ENCODE measurements around the gene TCF19.

The TCF19 gene

GRCh38 chr6:31158140-31158862 is at the start of gene TCF19:
Gene TCF19 (plus strand): TSS chr6:31158589. CDS start chr6:31159470, 881 bp downstream.
- DNase-seq (ENCODE audit: low read depth in 2 of 2) = peak; percentile 99

GRCh38 chr6:31110825-31111582 is 47.4 kb upstream of the TCF19 start:
- no peak for DNase-seq (ENCODE audit: low read depth in 2 of 2)

GRCh38 chr6:31111712-31112111 is 46.7 kb upstream of the TCF19 start:
- DNase-seq (ENCODE audit: low read depth in 2 of 2) = no peak

GRCh38 chr6:31112478-31112877 is 45.9 kb upstream of the TCF19 start, which contains the start of gene C6orf15:
Gene C6orf15 (minus strand): TSS chr6:31112575. CDS start chr6:31112555, 20 bp downstream.
- DNase-seq (ENCODE audit: low read depth in 2 of 2) = no peak

- DNase-seq (ENCODE audit: low read depth in 2 of 2) = no peak
Measured at GRCh38 chr6:31113861-31114540, 44.4 kb upstream of the TCF19 start.

- no peak for DNase-seq (ENCODE audit: low read depth in 2 of 2)
Measured at GRCh38 chr6:31114541-31114878, 43.9 kb upstream of the TCF19 start, which contains the start of gene PSORS1C1. Gene PSORS1C1 (plus strand): TSS chr6:31114800. CDS start chr6:31129633, 14,833 bp downstream.

- DNase-seq (ENCODE audit: low read depth in 2 of 2) = no peak
Measured at GRCh38 chr6:31114970-31115849, 43.2 kb upstream of the TCF19 start.

GRCh38 chr6:31115941-31116560 is 42.3 kb upstream of the TCF19 start:
- DNase-seq (ENCODE audit: low read depth in 2 of 2) = no peak

GRCh38 chr6:31116661-31117385 is 41.6 kb upstream of the TCF19 start:
- DNase-seq (ENCODE audit: low read depth in 2 of 2) = no peak

GRCh38 chr6:31118178-31118577 is 40.2 kb upstream of the TCF19 start:
- no peak for DNase-seq (ENCODE audit: low read depth in 2 of 2)

- no peak for DNase-seq (ENCODE audit: low read depth in 2 of 2)
Measured at GRCh38 chr6:31120151-31120915, 38.1 kb upstream of the TCF19 start, which contains the start of gene CDSN. Gene CDSN (minus strand): TSS chr6:31120446. CDS start chr6:31120419, 27 bp downstream.

- DNase-seq (ENCODE audit: low read depth in 2 of 2) = no peak
Measured at GRCh38 chr6:31121131-31121790, 37.1 kb upstream of the TCF19 start.

GRCh38 chr6:31122791-31123706 is 35.3 kb upstream of the TCF19 start:
- DNase-seq (ENCODE audit: low read depth in 2 of 2) = no peak

- no peak for DNase-seq (ENCODE audit: low read depth in 2 of 2)
Measured at GRCh38 chr6:31125162-31125561, 33.2 kb upstream of the TCF19 start.

- DNase-seq (ENCODE audit: low read depth in 2 of 2) = no peak
Measured at GRCh38 chr6:31125586-31126363, 32.6 kb upstream of the TCF19 start.

GRCh38 chr6:31126396-31127175 is 31.8 kb upstream of the TCF19 start:
- no peak for DNase-seq (ENCODE audit: low read depth in 2 of 2)
